HG03045 (cell line): ENCODE measurements around the gene MAX.
"Not testable (repeated sequence)": the region's sequence is repeated elsewhere in the genome, so short reads cannot be mapped to it uniquely, and the experiment has no call there.

ENCODE experiments used
- ATAC-seq: cut with Tn5 transposase; IDR thresholded peaks from one replicate; pipeline ENCODE4 v1.9.1; 2021; ENCODE audit warnings: mild to moderate bottlenecking, moderate library complexity; ENCODE audit not compliant: unreplicated experiment

The MAX gene

DNA sequence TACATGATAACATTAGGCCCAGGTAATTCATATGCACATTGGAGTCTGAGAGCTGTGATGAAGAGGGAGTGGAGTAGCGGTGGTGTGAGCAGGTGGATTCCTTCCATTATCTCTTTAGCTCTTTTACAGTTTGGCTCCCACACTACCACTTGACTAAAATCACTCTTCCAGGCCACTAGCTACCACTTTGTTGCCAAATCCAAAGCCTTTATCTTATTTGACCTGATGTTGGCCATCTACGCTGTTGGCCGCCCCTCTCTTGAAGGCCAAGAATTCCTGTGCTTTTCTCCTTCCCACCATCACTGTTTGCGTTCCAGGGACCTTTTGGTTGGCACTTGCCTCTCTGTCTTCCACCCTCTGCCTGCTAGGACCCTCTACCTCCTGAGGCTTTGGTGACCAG lies 4.0 kb upstream of the MAX start:
- ATAC-seq = no peak

DNA sequence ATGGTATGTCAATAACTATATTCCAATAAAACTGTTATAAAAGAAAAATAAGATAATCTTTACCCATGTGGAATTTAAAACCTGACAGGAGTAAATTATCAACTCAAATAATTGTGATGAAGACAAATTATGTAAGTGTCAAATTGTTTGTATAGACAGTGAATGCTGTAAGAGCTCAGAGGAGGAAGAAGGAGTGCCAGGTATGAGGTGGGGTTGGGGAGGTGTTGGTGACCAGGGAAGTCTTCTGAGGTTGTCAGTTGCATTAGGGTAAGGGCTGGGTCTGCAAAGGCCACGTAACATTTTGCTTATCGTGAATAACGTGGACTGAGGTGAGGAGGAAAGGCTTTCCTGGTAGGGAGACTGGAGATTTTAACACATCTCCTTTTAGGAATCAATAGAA lies 2.5 kb upstream of the MAX start:
- ATAC-seq = no peak

DNA sequence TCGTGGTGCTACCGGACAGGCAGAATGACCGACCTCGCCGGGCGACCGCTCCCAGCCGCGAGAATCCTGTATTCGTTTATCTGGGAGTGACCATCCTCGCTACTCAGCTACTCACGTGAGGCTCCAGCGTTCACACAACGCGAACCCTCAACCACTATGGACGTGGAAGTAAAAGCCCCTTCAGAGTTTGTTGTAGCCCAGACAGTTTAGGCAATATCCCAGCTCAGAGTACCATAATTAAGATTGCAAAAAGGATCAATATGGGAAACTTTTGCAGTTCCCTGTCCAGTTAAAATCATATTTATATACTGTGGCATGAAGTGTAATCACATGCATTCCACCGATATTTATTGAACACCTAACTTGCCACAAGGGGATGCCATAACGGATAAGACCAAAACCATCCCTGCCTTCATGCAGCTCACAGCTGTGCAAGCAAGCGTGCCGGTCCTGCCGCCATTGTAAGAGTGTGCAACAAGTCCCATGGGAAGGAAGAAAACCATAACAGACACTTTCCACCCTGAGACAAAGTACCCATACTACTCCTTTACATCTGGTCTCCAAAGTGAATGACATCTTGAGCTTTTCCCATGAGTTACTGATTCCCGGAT lies 938 bp upstream of the MAX start:
- no peak for ATAC-seq

DNA sequence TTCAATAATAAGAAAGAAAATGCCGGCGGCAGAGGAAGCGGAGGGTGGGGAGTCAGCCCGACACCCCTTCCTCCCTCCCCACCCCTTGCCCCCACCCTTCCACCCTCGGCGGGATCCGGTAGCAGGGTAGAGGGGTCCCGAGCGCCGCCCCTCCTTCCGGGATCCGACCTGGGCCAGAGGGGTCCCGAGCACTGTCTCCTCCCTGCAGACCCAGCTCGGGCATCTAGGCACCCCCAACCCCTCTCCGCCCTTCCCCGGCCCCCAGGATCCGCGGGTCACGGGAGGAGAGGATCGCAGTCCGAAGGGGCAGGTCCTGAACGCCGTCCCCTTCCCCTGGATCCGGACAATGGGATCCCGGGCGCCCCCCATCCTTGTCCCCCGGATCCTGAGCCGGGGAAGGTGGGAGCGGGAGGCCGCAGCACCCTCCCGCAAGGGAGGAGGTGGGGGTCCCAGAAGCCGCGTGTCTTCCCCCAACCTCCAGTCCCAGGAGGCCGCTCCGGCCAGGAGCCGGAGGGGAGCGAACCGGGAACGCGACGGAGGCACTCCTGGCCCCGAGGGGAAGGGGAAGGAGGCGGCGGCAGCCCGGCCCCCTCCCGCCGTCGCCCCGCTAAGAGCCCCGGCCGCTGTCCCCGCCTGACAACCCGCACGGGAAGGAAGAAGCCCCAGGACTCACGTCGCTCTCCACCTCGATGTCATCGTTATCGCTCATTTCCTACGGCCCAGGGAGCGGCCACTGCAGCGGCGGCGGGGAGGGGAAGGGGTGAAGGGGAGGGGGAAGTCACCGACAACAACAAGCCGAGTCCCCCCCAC lies 481 bp downstream of the MAX start:
- peak; percentile 8 for ATAC-seq

DNA sequence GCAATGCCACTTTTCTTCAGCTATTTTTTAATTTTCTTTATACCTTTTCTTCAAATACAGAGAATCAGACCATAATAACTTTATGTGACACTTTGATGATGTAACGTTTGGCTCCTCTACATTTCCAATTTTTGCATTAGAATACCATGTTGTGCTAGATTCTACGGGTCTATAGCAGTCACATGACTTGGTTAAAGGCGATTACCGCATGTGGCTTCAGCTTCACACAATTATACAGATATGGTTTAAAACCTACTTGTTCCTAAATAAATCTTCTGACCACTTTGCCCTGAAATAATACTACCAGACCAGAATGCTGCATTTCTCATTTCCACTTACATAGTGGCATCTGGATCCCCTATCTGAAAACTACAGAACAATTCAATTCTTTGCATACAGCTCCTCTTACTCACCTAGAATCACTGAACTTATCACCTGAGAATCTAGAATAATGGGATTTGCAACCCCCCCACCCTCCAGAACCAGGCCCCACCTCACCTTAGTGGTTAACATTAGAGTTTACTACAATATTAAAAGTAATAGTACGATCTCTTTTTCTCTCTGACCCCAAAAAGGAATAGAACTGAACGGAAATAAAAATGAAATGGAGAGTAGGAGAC lies 1.3 kb downstream of the MAX start:
- no peak for ATAC-seq

DNA sequence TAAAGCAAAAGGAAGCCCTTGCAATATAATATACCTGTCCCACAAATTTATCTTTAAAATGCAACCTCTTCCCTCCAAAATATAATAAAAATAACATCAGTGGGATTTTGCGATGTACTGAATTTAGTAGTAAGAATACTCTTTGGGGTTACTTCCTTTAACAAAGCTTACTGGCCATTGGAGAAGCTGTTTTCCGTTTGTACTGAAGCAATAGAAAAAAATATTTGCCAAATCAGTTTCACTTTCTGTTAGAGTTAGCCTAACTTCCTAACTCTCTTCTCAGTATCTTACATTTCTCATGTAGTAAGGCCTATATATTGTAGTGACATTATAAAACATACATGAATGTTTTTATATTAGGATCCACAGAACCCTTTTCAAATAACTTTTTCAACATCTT lies 3.7 kb downstream of the MAX start:
- no peak for ATAC-seq

DNA sequence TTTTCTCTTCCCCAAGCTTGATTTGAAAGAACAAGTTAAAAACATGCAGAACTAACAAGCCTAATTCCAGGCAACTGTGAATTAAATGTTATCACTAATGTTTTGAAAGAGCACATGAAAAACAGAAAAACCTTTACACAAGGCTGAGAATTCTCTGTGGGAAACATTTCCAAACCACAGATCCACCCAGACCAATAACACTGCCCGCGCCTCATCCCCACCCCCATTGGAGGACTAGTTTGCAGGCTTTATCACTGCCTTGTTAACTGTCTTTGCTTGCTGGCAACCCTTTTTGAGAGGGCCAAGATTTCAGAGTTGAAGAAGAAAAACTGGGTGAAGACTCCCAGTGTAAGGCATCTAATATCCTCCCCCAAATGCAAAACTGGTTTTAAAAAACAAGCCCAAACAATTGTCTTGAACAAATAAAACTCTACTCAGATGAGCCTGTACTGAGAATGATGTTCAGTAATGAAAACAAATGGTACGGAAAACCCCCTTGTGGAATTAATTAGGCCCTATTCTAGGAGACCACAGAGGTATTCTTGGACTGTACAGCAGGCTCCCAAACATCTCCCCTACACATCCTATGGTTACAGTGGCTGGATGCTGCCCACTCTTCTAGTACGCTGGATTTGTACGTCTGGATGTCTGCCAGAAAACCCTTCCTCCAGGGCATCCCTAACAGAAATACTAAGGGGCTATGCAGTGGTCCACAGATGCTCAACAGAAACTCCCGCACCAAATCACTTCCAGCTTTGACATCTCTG lies 5.8 kb downstream of the MAX start:
- ATAC-seq = no peak

DNA sequence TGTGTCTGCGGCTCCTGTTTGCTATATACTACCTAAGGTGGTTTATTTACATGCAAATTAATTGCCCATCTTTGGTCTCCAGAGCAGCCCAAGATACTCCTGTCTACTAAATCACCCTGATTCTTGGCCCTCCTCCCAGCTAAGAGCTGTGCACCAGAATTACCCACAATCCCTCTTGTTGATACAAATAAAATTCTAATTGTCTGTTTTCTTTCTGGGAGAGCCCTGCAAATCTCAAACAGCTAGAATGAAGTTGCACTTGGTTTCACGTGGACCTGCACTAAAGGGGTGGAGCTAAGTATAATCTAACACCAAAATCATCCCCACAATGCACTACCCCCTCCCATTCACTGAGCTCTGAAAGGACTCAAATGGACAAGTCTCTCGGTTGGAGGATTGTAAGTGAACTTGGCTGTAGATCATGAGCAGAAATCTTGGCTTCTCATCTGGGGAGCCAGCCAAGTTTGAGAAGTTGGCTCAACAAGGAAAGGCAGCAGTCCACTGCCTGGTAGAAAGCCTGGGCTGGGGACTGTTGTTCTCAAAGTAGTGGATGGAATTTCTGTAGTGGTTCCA lies 6.6 kb downstream of the MAX start:
- ATAC-seq = no peak

DNA sequence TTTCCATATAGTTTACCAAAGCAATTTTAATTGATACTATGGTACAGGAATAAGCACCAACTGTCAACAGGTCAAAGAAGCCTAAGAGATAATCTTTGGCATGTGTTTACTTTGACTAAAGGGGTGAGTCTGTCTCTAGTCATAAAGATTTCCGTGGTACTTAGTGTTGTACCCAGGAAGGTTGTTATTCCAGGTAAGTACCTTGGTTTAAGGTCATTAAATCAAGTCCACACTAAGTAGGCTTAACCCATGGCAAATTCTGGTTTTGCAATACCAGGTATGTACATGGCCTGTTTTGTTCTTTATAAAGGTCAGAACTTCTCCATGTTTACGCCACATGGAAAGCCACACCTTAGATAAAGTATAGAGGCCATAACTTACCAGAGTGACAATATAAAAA lies 10.0 kb downstream of the MAX start:
- ATAC-seq = no peak

DNA sequence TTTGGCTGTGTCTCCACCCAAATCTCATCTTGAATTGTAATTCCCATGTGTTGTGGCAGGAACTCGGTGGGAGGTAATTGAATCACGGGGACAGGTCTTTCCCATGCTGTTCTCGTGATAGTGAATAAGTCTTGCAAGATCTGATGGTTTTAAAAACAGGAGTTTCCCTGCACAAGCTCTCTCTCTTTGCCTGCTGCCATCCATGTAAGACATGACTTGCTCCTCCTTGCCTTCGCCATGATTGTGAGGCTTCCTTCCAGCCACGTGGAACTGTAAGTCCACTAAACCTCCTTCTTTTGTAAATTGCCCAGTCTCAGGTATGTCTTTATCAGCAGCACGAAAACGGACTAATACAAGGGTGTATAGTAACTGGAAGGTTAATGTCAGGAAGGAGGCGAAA lies 14.5 kb downstream of the MAX start:
- ATAC-seq = not testable (repeated sequence)

DNA sequence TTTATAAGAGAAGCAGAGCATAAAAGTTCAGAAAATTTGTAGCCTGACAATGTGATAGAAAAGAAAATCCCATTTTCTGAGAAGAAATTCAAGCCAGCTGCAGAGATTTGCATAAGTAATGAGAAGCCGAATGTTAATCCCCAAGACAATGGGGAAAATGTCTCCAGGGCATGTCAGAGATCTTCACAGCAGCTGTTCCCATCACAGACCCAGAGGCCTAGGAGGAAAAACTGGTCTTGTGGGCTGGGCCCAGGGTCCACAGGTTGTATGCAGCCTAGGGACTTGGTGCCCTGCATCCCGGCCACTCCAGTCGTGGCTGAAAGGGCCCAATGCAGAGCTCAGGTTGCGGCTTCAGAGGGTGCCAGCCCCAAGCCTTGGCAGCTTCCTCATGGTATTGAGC lies 15.6 kb downstream of the MAX start:
- ATAC-seq = not testable (repeated sequence)

DNA sequence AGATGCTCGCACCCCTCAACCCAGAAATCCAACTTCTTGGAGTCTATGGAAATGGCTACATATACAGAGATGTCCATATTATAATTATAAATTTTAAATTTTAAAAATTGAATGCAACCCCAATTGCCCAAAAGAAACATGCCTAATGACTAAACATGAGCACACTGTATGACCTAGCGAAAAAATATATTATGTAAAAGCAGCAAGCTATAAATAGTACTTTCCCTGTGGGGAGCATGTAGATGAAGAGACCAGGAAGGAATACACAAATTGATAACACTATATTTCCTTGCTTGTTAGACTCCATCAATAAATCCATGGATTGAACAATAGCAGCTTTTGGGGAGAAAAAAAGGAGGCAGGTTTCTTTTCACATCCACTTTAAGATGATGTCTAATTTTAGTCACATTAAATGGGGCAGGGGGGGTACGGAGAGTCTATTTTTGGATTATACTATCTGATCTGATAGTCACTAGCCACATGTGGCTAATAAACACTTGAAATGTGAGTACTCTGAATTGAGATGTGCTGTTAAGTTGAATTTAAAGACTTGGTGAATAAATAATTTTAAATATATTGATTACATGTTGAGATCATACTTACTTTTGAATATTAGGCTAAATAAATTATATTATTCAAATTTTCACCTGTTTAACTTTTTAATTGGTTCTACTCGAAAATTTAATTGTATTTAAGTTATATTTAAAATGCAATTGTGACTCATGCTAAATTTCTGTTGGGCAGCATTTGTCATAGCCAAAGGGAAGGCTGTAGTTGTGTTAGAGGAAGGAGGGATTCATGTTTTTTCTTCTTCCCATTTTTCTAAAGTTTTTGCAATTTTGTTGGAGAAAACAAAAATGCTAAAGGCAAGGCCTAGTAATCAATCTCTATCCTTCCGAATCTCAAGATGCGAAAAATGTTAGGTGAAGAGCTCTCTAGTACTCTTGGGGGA lies 17.5 kb downstream of the MAX start:
- ATAC-seq = no peak

DNA sequence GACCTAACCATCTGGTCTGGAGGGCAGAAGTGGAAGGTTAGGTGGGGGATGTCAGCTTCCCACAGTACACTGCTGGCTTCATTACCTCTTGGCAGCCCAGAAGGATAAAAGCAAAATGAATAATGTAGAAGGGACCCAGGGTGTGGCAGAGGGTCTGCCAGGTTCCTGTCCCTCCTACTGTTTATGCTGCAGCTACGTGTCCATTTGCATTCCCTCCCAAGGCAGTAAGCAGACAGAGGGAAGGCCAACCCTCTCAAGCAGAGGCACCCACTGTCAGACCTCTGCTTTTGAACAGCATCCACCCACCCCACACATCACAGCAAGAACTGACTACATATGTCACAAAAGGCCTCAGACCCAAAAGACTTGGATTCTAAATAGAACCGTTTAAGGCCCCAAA lies 19.4 kb downstream of the MAX start:
- ATAC-seq = no peak

DNA sequence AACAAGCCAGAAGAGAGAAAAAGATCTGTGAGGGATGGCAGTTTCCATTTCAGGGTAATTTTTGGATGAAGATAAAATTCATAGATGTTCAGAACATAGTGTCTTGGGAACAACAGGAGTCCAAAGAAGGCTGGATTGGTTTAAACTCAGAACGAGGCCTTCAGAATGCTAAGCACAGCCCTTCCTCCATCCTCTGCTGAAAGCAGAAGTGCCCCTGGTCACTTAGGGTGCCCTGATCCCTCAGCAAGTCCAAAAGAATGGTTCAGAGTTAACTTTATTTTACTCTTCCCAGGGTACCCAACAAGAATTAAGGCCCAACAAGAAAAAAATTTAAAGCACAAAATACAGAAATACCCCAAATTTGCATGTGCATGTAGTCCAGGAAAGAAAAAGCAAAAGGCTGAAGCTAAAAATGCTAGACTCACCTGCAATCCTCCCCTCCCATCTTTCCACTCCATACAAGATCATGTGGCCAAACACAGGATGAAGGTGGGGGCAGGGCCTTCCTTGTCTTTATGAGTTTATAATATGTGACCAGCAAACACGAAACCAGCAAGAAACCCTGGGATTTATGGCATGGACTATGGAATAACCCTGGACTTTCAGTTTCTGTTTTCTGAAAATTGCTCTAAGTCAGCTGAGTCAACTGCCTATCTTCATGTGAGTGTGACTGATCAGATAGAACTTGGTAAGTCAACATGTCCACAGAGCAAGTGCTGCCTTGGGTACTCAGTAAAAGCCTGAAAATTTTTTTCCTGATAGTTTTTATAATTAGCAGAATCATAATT lies 21.2 kb downstream of the MAX start:
- ATAC-seq = no peak

DNA sequence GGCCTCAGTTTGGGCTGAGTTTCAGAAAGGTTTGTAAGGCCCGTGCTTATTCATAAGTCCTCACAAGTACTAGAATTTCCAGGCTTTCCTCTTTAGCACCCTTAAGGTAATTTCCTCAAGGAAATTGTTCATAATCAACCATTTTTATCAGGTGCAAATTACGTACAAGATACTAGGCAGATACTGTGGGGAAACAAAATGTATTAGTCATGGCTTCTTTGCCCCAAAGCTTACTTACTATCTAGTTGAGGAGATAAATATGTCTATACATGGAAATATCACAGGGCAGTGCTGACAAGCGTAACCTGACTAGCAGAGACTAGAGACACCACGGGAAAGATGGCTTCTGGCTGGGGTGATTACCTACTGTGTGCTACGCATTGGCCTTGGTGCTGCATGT lies 22.5 kb downstream of the MAX start:
- ATAC-seq = no peak

DNA sequence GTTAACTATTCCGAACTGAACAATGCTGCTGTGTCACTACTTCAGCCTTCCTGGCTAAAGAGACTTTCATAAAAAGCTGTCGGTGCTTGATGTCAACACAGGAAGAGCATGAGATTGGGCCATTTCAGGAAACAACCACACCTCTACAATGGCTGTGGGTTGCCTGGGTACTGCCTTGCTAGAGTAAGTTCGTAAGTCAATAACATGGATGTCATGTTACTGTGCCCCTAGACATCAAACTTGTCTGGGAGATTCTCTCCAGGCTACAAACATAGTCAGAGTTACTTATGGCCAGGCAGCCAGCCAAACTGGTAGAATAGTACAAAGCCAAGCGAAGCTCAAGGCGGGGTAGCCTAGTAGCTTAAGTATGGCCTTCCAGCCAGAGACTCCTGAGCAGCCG lies 23.1 kb downstream of the MAX start:
- no peak for ATAC-seq

DNA sequence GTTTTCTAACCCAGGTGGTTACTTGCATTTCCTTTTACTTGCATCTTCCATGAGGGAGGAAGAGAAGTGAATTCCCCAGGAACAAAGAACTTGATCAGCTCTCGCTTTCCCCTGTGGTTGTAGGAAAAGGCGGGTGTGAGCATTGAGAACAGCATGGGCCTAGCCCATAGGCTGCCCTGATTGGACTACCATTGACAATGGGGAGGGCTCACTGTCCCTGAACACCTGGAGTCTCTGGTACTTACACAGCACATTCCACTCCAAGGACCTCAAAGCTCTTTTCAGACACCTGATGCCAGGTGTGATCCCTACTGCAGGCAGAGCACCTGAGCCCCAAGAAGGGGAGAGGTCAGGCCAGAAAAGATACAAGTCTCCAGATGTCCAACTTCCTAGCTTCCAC lies 25.0 kb downstream of the MAX start:
- no peak for ATAC-seq

DNA sequence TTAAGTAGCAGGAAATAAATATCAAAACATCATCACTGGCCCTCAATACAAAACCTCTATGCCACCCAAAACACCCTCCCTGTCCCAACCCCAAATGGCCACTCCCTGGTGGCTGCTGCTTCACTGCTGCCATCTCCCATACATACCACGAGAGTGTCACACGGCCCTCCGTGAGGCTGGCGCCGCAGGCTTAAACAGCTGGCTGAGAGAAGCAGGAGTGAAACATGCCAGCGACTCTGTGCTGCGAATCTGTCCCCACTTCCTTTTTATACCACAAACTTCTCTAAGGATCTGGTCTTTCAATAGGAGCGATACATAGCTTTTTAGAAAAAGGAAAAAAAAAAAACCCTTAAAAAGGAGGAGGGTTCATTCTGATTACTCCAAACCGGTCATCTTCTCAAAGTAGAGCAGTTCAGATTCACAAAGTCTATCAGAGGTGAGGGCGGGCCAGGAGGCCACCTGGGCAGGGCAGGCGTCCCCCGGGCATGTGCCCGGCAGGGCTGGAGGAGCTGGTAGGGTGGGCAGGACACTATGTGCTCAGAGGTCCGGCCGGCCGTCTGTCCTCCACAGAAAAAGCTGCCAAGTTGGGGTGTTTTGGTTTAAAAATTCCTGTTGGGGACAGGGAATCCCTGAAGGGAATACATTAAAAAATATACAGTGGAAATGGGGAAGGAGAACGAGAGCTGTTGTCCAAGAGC lies 26.5 kb downstream of the MAX start:
- ATAC-seq = no peak
